Effector CD8-positive, alpha-beta T cell (primary cell): ENCODE measurements around the gene MIGA2.
"Not testable (repeated sequence)": the region's sequence is repeated elsewhere in the genome, so short reads cannot be mapped to it uniquely, and the experiment has no call there.

Experiments used
- DNase-seq: peaks from one replicate; lab custom pipeline; 2025; lab: John Stamatoyannopoulos, UW

The MIGA2 gene

DNA sequence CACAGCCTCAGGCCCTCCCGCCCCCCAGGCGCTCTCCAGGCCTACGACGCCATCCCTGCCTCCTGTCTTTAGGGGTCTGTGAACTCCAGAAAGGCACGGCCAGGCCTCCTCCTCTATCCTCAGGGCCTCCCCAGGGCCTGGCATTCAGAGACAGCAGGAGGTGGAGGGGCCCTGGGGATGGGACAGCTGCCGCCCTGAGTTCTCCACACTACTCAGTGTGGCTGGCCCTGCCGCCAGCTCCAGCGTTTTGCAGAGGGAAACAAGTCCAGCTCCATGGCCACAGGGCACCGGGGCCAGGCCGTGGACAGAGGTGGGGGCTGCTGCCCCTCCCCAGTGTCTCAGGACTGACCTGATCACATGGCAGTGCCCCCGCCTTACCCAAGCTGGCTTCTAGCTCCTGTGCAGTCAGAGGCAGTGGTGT lies 24.7 kb upstream of the MIGA2 start:
- DNase-seq, result no peak

DNA sequence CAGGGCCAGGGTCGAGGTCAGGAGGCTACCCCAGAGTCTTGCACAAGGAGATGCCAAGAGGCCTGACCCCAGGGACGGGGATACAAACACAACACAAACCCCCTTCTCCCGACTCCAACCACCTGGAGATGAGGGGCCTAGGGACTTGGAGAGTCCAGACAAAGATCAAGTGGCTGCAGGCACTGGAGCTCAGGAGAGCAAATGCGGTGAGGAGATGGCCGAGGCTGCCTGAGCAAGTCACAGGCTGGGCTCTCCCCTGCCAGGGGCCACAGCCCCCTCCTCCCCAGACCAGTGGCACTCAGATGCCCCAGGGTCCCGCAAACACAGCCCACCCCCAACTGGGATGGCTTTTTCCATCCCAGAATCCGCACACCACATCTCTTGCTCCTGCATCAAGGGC lies 24.1 kb upstream of the MIGA2 start:
- DNase-seq, result no peak

DNA sequence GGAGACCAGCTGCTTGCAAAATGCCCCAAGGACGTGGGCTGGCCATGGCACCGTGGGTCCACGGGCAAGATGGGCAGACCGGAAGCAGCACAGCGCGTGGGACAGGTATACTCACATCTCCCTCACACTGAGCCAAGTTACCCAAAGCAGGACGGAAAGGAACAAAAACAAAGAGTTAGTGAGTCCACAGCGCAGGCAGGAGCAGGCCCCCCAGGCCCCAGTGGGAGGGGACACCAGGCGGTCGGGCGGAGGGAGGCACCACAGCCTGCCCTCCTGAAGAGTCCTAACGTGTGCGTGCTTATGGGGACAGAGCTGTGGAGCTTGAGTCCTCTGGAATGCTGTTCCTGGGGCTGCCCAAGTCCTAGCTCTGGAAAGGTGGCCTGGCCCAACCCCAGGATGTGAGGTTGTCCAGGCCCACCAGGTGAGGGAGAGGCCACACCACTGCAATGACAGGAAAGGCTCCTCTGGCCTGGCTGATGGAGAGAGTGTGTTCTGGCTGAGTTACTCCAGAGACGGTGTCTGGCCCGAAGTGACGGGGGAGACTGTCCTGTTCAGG lies 23.5 kb upstream of the MIGA2 start:
- no peak for DNase-seq

DNA sequence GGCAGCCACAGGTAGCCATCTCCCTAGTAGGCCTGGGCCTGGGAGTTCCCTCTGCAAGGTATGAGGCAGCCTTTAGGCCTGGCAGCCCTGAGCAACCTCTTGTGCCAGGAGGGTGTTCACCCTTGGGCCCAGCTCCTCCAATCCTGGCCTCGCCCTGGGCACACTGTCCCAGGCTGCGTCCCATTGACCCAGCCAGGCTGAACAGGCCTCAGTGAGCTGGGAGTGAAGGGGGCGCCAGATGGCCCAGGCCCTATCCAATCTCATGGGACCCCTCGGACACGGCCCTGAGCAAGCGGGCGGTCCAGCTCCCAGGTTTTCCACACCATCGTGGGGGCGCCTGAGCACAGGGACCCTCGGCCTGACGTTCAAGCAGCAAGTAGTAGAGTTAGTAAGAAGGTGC lies 22.8 kb upstream of the MIGA2 start:
- no peak for DNase-seq

DNA sequence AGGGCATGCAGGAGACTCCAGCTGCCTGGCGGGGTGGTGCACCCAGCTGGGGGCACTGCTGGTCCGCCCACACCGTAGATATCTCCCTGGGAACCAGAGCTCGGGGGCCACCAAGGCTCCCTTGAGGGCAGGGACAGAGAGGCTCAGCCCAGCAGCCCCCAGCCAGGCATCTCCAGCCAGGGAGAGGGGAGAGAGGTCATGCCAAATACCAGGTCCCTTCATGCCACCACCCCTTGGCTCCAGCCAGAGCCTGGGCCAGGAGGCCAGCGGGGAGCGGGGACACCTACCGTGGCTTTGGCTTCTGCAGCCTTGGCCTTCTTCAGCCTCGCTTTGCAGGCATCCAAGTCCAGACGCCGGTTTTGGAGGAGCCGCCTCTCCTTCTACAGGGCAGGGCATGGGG lies 22.3 kb upstream of the MIGA2 start:
- DNase-seq, result no peak

DNA sequence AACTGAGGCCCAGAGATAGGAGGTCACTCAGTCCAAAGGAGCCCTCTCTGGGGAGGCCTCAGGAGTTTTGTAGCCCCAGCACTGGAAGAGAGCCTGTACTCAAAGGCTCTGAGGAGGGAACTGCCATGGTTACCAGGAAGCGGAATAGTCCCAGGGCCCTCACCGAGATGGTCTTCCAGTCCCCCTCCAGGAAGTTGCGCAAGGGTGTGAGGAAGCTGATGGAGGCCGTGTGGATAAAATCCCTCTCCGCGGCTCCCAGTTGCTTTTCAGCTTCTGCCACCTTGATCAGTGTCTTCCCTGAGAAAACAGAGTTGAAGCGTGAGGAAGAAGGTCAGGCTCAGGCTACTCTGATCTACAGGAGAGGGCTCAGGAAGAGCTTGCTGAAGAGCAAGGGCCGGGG lies 21.8 kb upstream of the MIGA2 start:
- DNase-seq, result no peak

DNA sequence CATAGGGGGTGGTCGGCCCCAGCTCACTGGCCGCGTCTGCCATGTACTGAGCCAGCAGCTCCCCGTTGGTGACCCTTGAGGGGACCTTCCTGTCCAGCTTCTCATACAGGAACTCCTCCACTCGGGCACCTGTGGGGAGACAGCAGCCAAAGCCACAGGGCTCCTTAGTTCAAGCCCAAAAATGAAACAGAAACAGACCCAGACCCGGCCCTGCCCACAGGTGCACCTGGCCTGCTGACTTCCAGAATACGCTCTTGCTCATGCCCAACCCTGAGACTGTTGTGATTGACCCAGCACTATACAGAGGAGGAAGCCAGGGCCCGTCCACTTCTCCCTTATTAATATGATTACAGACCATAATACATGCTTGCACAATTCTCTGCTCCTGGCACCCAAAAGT lies 15.3 kb upstream of the MIGA2 start:
- DNase-seq, result no peak

DNA sequence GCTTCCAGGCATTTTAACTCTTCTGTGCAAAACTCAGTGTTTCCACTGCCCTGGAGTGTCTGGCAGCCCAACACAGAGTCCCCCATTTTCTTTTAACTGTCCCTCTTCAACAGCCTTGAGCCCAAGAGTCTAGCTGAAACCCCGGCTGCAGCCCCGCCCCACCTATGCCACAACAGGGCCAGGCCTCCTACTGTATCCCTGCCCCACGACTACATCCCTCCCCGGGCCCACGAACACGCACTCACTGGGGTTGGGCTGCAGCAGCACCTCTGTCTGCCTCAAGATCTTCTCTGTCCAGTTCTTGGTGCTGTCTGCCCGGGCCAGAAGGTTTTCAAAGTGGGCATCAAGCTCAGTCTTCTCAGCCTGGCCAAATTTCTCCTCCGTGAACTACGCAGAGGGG lies 14.4 kb upstream of the MIGA2 start:
- no peak for DNase-seq

DNA sequence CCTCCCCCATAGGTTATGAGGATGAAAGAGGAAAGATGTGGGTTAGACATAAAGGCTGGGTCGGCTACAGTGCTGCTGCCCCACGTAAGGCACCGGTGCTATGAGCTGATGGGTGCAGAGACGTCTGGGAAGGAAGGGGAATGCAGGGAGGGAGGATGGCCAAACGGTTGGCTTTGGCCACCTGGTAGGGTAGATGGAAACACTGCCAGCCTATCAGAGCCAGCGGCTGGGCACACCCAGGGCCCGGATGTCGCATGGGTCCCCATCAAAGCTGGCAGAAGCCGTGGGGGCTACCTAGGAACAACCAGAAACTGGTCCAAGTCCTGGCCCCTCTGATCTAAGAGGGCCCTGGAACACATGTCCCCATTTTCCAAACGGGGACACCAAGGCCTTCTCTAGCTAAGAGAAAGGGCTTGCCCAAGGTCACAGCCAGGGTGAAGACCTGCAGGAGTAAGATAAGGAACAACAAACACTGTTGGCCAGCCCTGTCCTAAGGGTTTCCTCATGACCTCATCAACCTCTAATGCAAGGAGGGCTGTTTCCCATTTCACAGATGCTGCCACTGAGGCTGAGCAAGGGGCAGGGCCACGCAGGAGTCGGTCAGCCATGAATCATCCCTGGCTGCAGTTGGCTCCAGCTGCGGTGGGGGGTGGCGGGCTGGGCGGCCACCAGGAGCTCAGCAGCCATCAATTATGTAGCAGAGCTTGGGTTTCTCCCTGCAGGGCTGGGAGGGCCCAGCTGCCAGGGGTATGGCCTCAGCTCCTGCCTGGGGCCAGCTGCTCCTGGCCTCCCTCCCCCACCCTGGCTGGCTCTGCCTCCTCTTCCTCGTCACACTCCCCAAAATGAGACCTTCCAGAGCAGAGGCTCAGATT lies 13.2 kb upstream of the MIGA2 start:
- DNase-seq, result no peak

DNA sequence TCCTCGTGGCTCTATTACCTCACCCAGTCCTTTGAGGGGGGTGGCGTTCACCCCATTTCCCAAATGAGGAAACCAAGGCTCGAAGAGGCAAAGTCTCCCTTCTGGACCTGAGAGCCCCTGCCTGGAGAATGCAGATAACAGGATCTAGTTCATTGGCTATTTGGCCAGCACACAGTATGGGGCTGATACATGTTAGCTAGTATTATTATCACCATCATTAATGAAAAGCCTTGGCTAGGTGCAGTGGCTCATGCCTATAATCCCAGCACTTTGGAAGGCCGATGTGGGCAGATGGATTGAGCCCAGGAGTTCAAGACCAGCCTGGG lies 12.6 kb upstream of the MIGA2 start:
- no peak for DNase-seq

DNA sequence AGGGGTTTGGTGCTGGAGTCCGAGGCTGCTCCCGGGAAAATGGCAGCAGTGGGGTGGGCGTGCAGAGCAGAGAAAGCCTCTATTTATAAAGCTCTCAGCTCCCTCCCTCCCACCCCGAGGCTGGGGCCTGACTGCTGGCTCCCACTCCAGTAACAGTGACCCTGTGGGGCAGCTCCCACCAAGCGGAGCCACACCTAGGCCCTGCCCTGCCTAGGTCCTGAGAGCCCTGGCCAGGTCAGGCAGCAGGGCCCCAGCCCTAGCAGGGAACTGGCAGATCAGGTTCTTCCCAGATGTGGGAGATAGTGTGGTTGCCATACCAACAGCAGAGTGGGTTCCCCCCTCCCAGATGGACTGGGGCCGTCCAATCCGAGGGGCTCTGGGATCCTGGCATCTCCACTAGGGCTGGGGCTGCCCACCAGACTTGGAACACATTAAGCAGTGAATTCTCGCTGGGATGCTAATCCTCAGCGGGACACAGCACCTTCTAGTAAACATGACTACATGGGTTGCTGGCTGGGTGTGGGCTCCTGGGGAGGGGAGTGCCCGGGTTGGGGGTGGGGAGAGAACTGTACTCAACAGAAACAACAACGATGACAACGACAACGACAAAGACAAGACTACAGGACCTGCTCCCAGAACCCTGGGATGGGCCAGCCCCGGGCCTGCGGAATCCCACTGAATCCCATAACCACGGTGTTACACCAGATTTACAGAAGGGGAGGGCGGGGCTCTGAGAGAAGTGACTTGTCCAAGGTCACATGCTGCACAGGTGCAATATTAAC lies 9.8 kb upstream of the MIGA2 start:
- no peak for DNase-seq

DNA sequence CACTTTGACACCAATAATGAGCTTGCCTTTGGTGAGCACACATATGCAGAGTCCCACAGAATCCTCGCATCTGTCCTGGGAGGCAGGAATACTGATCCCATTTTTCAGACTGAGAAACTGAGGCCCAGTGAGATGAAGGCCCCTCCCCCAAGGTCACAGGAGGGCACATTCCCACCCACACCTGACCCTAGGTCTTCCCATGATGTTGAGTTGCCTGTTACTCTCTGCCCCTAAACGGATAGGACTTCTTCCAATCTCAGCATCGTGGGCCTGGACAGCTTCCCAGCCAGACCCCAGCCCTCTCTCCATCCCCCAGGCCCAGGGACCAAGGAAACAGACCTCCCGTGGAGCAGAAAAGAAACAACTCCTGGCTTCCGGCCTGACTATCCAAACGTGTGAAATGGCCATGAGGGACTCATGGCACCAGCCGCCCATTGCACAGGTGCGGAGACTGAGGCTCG lies 9.2 kb upstream of the MIGA2 start:
- no peak for DNase-seq

DNA sequence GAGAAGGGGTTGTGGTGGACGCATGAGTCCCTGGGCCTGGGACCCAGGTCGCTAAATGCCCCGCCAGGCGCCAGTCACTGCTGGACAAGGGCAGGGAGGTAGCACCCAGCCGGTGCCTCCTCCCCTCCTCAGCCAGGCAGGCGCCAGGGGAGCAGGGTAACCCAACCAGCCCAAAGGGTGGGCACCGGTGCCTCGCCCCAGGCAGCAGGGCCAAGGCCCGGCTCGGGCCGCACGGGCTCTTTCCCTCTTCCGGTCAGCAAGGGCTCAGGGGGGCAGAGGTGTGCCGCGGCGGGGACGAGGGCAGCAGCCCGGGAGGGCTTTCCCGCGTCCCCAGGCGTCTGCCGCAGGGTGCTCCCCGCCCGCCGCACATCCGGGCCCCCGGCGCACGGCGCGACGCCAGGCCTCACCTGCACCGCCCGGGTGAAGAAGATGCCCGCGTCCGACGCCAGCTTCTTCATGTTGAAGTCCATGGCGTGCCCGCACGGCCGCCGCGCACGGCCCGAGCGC lies 8.7 kb upstream of the MIGA2 start:
- peak; percentile 67 for DNase-seq

DNA sequence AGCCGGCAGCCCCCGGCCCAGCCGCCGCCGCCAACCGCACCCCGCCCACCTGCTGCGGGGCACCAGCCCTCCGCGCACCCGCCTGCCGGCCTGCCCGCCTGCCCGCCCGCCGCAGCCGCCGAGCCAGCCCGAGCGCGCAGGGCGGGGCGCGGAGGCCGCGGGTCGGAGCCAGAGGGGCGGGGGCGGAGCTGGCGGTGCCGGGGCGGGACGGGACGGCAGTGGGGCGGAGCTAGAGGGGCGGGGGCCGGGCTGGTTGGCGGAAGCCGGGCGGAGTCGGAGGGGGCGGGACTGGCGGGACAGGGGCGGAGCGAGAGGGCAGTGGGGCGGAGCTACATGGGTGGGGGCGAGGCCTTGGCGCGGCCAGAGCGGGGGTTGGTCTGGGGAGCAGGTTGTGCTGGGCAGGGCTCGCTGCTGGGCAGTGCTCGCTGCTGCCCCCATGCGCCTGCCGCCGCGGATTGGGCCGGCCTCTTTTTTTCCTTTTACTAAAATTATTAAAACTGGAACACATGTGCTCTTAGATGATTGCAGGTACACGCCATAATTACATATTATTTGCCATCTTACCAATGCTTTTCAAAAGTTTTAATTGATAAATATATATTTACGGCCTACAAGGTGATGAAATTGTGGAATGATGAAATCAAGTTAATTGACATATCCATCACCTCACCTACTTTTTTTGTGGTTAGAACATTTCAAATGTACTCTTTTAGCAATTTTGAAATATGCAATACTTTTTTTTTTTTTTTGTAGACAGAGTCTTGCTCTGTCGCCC lies 8.0 kb upstream of the MIGA2 start, which contains the start of gene SH3GLB2:
Gene SH3GLB2 (minus strand): TSS at position 140 of the 775 bp plus-strand sequence. CDS start 177 bp downstream, outside the sequence.
- peak; percentile 88 for DNase-seq

DNA sequence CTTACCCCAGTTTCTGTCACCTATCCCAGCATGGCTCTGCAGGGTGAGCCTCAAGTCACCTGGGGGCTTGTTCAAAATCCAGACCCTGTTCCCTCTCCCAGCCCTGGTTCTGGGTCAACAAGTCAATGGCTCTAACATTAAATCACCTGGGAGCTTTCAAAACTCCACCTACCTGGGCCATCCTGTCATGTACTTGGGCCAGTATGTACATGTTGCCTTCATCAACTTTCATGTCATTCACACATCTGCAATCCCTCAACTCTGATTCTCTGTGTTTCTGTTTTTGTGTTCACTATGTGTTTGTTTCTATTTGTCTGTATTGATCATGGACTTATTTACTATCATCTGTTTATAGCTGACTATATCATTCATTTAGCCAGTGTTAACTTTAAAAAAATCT lies 6.2 kb upstream of the MIGA2 start:
- DNase-seq, result no peak

DNA sequence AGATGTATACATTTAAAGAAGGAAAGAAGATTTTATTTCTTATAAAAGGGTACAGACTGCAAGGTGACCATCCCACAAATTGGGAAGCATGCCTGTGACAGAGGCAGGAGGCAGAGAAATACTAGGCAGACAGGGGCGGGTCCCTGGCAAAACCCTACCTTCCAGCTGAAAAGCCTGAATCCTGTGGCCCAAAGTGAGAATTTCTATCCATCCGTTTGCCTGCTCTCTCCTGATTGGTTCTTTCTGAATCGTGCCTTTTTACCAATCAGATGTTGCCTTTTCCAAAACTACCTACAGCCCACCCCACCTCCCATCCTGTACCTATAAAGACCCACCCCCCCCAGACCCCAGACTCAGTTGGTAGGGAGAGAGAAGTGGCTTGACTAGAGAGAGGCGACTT lies 4.9 kb upstream of the MIGA2 start:
- DNase-seq, result no peak

DNA sequence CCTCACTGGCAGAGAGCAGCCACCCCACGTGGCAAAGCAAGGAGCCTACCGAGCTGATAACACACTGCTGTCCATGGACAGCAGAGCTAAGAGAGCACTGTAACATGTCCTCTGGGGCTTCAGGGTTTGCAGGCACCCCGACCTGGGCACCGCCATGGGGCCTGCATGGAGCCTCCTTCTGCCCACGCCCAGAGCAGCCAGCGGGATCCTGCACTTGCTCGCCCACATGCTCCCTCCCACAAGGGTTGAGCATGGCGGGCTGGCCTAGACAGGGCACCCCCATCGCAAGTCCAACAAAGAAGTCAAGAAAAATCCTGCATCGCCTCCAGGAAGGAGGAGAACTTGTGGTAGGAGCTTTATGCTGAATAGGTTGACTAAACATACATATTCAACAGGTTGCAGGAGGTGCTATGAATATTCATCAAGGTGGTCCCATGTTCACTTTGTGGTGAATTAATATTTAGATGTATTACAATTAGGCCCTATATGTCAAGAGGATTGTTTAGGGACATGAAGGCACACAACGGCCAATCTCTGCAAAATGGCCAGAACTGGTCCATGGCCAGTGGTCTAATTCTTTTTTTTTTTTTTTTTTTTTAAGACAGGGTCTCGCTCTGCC lies 3.8 kb upstream of the MIGA2 start:
- DNase-seq, result no peak

DNA sequence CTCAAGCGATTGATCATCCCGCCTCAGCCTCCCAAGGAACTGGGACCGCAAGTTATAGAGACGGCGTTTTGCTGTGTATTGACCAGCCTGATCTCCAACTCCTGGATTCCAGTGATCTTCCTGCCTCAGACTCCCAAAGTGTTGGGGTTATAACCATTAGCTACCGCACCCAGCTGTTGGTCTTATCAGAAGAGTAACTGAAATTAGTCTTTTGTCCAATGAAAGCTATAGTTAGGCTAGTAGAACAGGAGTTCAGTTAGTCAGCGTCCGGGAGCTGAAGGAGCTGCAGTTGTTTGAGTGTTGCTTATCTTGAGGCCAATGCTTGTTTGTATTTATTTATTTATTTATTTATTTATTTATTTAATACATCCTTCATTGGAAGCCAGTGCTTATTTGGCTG lies 3.2 kb upstream of the MIGA2 start:
- no peak for DNase-seq

DNA sequence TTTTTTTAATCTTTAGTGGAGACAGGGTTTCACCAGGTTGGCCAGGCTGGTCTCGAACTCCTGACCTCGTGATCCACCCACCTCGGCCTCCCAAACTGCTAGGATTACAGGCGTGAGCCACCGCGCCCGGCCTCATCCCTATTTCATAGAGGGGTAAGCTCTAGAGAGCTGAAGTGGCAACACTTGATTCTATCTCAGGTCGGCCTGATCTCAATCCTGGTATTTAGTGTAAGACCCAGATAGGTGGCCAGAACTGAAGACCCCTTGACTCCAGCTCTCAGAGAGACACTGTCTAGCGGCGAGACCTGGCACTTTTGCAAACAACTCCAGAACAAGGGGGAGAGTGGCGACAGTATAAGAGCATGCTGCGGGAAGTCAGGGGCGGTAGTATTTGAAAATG lies 588 bp upstream of the MIGA2 start:
- not testable (repeated sequence) for DNase-seq

DNA sequence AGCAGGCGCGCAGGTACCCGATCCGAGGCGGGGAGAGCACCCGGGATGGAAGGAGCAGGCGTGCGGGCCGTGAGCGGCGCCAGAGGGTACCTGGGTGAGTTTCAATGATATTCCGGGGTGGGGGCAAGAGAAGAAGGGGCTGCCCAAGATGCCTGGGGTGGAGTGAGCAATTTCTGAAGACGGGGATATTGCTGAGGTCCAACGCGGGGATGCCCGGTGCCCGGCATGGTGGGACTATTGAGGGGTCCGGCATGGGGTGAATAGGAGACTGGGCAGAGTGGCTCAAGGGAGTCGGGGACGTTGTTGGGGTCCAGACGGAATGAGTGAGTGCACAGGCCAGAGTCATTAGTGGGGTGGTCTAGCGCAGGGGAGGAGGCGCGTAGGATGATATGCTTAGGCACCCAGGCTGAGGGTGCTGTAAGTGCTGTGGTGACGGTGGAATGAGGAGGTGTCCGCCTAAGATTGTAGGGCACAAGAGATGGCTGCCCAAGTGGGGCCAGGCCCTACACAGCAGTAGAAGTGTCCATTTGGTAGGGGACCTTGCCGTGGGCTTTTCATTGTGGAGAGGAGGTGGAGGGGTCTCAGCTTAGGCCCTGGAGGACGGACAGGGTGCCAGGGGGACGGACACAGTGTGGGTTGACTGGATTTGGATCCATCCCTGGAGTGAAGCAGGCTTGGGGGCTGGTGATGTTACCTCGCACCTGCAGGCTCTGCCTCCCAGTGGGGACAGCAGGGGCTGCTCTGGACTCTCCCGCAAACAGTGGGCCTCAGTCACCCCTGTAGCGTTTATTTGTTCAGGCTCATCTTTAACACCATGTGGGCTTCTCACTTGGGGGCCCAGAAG lies 719 bp downstream of the MIGA2 start:
- DNase-seq, result no peak

DNA sequence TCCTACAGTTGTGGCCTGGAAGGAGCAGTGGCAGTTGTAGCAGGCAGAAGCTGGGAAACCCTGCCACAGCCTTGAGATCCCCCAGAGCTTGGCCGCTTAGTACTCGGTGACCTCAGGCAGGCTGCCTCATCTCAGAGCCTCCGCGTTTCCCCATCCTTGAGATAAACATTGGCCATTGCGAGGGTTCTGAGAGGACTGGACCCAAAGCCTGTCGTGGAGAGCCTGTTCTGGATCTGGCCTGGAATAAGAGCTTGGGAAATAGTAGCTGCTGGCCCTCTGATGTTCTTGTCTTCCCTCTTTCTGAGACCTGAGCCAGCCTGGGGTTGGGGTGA lies 1.3 kb downstream of the MIGA2 start:
- DNase-seq, result no peak
